Erythroblast (primary cell): Measurements from ENCODE around the gene OTULIN.

ENCODE experiments used
- GATA1 ChIP-seq: IDR thresholded peaks from 2 replicates; pipeline ENCODE4 v1.6.1; 2011; ENCODE audit warnings: low read depth, mild to moderate bottlenecking, control low read depth, low read length, moderate library complexity
- POLR2A ChIP-seq: IDR thresholded peaks from 2 replicates; pipeline ENCODE4 v1.6.1; 2011; ENCODE audit warnings: mild to moderate bottlenecking, low read length

GRCh38 chr5:14615365-14615764 is 49.2 kb upstream of the OTULIN start:
- no peak for TF ChIP-seq POLR2A
- no peak for TF ChIP-seq GATA1
